ENCODE results near the gene C4orf33.

DNA sequence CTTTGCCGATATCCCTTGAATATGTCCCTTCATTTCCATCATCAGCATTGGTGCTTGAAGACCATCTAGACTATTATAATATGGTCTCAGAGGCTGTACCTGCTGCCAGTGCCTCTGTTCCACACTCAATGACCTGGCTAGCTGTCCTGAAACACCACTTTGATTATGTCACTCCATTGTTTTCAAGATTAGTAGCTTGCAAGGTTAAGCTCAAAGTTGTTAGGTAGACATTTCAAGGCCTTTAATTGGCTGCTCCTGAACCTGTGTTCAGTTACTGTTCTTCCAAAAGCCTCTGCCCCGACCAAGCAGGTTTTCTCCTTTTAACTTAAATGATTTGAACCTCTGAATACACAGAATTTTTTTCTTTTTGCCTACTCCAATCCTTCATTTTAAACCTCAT lies 52.9 kb downstream of the C4orf33 start:
- TF ChIP-seq, protein P1, sequence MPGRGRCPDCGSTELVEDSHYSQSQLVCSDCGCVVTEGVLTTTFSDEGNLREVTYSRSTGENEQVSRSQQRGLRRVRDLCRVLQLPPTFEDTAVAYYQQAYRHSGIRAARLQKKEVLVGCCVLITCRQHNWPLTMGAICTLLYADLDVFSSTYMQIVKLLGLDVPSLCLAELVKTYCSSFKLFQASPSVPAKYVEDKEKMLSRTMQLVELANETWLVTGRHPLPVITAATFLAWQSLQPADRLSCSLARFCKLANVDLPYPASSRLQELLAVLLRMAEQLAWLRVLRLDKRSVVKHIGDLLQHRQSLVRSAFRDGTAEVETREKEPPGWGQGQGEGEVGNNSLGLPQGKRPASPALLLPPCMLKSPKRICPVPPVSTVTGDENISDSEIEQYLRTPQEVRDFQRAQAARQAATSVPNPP (IDR thresholded peaks at IDR 0.05; ENCODE audit: borderline replicate concordance, insufficient read depth, insufficient read length), result no peak
- TF ChIP-seq BRD4 (IDR thresholded peaks at IDR 0.05) (no peak), TBL1XR1 (IDR thresholded peaks at IDR 0.05; ENCODE audit: low read length in 2 of 2) (no peak), NCOR1 (IDR thresholded peaks at IDR 0.05) (no peak), CBX1 (IDR thresholded peaks at IDR 0.05; ENCODE audit: low read depth) (no peak), PHF20 (IDR thresholded peaks at IDR 0.05; ENCODE audit: partially characterized antibody) (no peak)
- TF ChIP-seq, protein P2, sequence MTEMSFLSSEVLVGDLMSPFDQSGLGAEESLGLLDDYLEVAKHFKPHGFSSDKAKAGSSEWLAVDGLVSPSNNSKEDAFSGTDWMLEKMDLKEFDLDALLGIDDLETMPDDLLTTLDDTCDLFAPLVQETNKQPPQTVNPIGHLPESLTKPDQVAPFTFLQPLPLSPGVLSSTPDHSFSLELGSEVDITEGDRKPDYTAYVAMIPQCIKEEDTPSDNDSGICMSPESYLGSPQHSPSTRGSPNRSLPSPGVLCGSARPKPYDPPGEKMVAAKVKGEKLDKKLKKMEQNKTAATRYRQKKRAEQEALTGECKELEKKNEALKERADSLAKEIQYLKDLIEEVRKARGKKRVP (CRISPR knock-in tag; IDR thresholded peaks at IDR 0.05), result no peak

All from K562 (cell line).